ENCODE results near the gene SMAD5.

Gene SMAD5

GRCh38 chr5:136132557-136133221 lies at the start of gene SMAD5:
TSS of gene SMAD5 (plus strand) at chr5:136132845. CDS start at chr5:136153761, 20,916 bp downstream.
- peak; percentile 17 for DNase-seq (ENCODE audit: low read depth, low spot score)

- no peak for DNase-seq (ENCODE audit: low read depth, low spot score)
These were observed 47.9 kb upstream of the SMAD5 start for GRCh38 chr5:136084698-136085097.

DNA sequence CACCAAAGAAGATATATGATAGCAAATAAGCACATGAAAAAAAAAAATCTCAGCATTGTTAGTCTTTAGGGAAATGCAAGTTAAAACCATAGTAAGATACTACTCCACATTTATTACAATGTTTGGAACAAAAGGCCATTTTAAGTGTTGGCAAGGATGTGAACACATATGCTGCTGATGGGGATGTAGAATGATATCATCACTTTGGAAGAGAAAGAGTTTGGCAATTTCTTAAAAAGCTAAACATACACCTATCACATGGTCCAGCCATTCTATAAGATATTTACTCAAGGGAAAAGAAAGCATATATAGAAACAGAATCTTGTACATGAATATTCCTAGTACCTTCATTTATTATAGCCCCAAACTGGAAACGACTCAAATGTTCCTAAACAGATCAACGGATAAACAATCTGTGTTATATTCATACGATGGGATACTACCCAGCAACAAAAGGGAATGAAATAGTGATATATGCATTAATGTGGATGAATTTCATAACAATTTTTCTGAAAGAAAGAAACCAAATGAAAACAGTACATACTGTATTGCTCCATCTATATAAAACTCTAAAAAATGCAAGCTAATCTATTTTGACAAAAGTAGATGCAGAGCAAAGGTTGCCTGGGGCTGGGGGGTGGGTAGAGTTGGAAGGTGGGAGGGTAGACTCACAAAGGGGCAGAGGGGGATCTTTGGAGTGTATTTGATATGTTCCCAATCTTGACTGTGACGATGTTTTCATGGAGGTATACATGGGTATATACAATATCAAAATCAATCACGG lies 45.7 kb upstream of the SMAD5 start:
- DNase-seq (ENCODE audit: low read depth, low spot score) = no peak

DNA sequence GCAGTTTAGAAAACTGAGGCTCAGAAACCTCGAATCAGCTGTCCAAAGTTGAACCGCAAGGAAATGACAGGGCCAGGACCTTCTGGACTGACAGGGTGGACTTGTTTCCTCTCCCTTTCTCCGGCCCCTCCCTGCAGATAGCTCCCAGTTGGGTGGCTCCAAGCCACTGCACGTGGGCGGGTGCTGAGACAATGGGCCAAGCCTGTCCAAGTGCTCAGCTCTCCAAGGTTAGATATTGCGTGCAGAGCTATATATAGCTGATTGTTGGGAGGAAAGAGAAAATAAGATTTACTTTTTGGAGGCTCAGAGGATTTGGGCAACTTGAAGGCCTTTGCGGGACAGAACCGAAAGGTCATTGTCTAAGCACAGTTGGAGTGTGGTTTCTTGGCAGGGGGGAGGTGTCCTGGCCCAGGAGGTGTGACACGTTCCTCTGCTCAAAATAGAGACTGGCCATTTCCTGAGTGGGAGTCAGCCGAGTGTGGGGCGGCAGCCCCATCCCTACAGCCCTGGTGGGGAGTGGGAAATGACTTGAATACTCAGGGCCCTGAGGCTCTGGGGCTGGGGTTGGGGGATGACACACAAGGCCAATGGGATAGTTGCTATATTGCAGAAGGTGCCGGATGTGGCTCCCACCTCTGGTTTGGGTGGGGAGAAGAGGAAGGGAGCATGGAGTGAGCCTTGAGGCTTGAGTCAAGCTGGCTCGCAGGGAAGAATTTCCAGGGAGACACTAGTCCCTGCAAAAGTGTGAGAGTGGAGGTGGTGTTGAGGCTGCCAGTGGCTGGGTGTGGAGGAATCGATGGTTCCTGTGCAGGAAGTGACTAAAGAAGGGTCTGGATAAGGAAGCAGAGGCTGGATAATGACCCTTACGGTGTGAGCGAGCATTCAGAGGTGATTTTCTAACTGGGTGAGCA lies 44.4 kb upstream of the SMAD5 start:
- no peak for DNase-seq (ENCODE audit: low read depth, low spot score)

GRCh38 chr5:136089791-136090190 lies 42.9 kb upstream of the SMAD5 start:
- no peak for DNase-seq (ENCODE audit: low read depth, low spot score)

DNA sequence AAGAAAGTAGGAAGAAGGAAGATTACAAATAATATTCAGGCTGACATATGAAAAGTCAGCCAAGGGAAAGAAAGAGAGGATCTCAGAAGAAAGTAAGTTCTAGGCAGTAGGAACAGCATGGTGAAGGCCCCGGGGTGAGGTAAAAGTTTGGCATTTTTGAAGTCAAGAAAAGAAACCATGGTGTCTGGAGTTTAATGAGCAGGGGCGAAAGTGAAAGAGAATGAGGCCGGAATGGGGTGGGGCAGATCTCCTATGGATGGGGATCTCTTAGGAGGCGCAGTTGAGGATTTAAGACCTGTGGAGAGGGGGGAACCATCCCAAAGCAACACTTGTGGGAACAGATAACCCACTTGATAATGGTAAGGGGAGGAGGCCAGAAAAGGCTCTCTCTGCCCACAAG lies 42.3 kb upstream of the SMAD5 start:
- no peak for DNase-seq (ENCODE audit: low read depth, low spot score)

DNA sequence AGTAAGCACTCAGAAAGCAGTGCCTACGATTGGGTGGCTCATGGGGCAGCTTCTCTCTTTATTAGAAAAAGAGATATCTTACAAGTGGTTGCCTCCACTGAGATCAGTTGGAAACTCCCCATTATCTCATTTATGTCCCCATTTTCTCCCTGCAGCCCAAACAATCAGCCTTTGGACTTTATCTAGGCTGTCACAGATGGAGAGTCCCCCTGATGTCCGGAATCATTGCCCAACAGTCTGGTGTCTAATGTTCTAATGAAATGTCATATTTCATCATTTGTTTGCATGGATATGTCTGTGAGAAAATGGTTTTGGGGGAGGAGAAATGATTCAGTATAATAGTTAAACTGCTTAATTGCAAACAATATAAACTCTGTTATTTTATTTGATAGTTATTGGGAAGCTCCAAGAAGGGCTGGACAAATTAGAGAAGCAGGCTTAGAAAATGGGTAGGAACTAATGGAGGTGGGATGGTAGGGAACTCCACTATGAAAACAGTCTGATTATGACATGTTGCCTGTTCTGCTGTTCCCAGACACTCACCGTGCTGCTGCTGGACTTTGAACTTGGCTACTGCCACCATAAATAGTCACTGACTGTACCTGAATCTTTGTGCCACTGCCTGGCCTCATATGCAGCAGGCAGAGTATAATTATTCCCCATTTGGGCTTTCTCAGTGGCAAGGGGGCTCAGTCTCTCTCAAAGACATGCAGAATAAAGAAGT lies 38.3 kb upstream of the SMAD5 start:
- no peak for DNase-seq (ENCODE audit: low read depth, low spot score)

DNA sequence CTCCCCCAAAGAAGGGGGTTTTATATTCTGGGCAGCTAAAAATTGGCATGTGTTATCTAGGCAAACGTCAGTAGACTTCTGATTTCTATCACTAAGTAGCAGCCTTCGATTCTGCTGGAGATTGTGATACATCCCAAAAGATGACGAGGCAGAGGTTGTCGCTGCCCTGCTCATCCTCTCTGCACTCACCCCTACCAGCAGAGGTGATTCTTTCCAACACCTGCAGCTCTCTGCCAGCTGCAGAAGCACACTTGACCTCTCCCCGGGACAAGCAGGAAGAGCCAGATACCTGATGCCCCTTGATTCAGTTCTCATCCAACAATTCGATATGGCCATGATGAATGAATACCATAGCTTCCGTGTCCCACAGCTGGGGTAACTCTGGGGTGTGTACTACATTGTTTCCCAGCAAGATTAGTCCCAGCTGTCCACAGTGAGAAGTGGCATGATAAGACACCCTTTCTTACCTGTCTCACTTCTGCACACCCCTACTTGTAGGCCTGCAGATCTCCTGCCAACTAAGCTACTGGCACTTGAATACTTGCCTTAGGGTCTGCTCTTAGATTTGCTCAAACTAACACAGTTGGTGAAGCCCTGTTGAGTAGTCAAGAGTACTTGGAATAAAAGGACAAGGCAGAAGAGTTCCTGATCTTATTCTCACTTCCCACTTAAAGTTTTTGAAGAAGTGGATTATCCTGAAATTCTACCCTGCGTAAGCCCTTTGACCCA lies 37.6 kb upstream of the SMAD5 start:
- DNase-seq (ENCODE audit: low read depth, low spot score) = no peak

DNA sequence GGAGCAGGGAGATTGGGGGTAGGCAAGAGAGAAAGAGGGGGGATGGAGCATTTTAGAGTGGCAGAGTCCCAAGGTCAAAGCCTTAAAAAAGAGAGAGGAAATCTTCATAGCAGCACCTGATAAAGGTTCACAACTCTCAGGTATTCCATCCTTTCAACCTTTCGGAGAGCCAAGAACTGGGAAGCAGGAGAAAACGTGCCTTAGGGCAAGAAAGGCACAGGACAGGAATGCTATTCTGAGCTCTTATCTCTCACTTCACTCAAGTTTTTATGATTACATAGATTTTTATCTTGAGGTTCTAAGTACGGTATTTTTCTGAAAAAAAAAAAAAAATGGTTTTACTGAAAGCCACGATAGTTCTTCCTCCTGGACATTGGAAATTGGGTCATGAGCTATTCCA lies 34.5 kb upstream of the SMAD5 start:
- no peak for DNase-seq (ENCODE audit: low read depth, low spot score)

GRCh38 chr5:136099870-136100269 lies 32.8 kb upstream of the SMAD5 start:
- DNase-seq (ENCODE audit: low read depth, low spot score) = no peak

DNA sequence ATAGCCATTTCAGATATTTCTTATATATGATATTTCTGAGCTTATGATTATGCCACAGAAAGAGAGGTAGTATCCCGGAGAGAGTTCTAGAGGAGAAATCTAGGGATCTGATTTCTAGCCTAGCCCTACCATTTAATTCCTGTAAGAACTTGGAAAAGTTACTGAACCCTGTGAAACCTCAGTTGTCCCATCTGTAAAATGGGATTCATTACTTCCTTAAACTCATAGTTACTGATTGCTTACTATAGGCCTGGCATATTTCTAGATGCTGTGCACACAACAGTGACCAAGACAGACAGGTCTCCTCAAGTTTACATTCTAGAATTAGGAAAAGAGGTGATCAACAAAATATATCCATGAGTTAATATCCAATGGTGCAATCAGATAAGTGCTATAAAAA lies 30.8 kb upstream of the SMAD5 start:
- DNase-seq (ENCODE audit: low read depth, low spot score) = no peak

- no peak for DNase-seq (ENCODE audit: low read depth, low spot score)
These were observed 29.5 kb upstream of the SMAD5 start for GRCh38 chr5:136103118-136103517.

DNA sequence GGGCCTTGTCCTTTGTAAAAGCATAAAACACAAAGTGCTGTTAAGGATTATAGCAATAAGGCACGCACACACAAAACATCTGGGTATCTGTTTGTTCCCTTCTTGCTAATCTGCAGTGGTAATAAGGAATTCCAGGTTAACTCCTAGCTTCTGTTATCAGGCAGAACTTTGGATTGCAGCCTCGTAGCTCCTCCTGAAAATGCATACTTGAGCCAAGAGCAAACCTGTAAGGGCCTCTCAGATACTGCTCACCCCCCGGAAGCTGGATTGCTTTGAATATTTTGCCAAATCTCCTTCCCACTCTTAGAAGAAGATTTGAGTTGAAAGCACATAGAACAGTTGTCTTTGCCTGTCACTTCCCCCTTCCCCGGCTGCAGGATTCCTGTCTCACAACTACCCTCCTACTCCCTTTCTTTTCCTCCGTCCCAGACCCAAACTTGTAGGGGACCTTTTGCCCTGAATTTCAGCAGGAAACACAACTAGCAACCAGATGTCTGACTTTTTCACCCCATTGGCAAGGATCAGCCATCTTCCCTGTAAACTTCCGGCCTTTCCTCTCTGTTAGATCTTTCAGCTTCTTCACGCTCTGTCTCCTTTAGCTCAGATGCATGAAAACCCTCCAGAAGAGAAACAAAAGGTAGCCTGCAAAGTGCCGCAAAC lies 28.2 kb upstream of the SMAD5 start:
- no peak for DNase-seq (ENCODE audit: low read depth, low spot score)

DNA sequence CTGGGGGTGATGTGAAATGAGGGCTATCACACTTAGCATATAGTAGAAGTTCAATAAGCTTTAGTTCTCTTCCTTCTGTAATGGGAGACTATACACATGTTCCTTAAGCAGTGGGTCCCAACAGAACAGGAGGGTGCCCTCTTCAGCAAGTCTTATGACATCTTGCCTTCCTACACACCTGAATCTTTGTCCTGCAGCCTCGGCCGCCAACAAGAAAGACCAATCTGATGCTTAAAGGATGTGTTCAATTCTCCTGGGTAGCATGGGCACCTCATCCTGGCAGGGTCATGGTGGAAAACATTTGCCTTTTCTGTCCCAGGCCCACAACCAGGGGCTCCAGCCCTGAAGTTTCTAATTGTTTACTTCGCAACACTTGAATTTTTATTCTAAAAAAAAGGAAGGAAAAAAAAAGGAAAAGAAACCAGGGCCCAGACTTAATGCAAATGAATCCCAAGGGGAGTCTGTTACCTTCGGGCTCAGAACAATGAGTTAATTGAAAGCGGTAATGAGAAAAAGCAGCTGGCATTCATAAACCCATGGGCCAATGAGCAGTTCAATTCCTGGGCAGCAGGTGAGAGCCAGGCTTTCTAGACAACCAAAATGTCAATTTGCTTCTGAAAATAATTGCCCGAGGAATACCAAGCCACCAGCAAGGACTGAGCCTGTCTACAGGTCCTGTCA lies 26.2 kb upstream of the SMAD5 start:
- DNase-seq (ENCODE audit: low read depth, low spot score) = no peak

DNA sequence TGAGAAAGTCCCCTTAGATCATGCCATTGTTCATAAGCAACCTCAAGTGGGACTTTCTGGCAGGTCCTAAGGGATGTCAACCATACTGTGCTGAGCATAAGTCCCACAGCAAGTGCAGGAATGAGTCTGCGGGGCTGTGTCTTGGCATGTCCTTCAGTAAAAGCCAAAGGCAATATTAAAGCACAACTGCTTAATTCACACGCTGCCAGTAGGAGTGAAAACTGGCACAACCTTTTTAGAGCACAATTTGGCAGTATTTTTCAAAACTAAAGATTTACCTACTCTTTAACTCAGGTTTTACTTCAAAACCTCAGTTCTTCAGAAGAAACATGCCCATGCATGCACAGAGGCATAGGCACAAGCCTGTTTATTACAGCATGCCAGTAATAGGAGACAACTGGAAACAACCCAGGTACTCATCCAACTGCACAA lies 24.4 kb upstream of the SMAD5 start:
- no peak for DNase-seq (ENCODE audit: low read depth, low spot score)

DNA sequence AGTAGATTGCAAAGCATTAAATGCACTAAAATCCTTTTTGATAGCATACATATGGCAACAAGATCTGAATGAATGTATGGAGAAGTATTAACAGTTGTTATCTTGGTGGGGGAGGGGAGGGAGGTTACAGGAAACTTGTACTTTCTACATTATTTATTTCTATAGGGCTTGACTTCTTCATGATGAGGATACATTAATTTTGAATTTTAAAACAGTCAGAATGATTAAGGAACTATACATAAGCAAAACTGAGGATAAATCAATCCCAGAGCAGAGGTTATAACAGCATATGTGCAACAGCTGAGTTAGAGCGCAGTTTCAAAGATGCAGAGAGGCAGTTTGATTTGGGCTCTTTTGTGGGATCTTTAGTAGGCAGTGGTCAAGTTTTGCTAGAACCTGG lies 23.9 kb upstream of the SMAD5 start:
- DNase-seq (ENCODE audit: low read depth, low spot score) = no peak

DNA sequence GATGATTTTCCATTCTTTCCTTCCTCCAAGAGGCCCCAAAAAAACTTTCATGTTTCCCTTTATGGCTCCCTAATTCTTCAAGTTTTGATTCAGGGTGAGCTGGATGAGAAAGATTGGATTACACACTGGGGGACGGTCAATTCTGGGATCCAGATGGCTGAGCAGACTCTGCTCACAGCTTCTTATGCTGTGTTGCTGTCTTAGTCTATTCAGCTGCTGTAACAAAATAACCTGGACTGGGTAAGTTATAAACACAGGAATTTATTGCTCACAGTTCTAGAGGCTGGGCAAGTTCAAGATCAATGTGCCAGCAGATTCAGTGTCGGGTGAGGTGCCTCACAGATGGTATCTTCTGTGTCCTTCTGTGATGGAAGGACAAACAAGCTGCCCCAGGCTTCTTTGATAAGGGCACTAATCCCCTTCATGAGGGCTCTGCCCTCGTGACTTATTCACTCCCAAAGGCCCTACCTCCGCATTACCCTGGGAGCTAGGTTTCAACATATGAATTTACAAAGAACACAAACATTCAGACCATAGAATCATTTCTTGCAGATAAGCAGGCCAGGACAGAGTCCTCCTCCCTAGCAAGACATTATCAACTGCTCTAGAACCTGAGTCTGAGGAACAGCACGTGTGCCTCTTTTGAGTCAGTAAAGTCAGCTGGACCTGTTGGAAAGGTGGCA lies 23.1 kb upstream of the SMAD5 start:
- DNase-seq (ENCODE audit: low read depth, low spot score) = no peak

- no peak for DNase-seq (ENCODE audit: low read depth, low spot score)
These were observed 19.0 kb upstream of the SMAD5 start for GRCh38 chr5:136113606-136114005.
